ENCODE data around the gene TAX1BP3.

TAX1BP3 gene

GRCh38 chr17:3636154-3636907, 32.0 kb downstream of the TAX1BP3 start, which contains the start of the genes CTNS and SHPK (continued):
- TF ChIP-seq KLF10 (tag by site-specific recombination; IDR thresholded peaks at IDR 0.05): peak; percentile 91
- TF ChIP-seq PRDM1 (tag by site-specific recombination; IDR thresholded peaks at IDR 0.05): no peak
- peak; percentile 90 for TF ChIP-seq ZNF600 (tag by site-specific recombination; IDR thresholded peaks at IDR 0.05)
- no peak for TF ChIP-seq ZNF16 (tag by site-specific recombination; IDR thresholded peaks at IDR 0.05; ENCODE audit: low read depth)
- TF ChIP-seq ZSCAN30 (tag by site-specific recombination; IDR thresholded peaks at IDR 0.05): peak; percentile 86
- TF ChIP-seq, protein P1, sequence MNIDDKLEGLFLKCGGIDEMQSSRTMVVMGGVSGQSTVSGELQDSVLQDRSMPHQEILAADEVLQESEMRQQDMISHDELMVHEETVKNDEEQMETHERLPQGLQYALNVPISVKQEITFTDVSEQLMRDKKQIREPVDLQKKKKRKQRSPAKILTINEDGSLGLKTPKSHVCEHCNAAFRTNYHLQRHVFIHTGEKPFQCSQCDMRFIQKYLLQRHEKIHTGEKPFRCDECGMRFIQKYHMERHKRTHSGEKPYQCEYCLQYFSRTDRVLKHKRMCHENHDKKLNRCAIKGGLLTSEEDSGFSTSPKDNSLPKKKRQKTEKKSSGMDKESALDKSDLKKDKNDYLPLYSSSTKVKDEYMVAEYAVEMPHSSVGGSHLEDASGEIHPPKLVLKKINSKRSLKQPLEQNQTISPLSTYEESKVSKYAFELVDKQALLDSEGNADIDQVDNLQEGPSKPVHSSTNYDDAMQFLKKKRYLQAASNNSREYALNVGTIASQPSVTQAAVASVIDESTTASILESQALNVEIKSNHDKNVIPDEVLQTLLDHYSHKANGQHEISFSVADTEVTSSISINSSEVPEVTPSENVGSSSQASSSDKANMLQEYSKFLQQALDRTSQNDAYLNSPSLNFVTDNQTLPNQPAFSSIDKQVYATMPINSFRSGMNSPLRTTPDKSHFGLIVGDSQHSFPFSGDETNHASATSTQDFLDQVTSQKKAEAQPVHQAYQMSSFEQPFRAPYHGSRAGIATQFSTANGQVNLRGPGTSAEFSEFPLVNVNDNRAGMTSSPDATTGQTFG (tag by site-specific recombination; IDR thresholded peaks at IDR 0.05; ENCODE audit: borderline replicate concordance): no peak
- TF ChIP-seq ZNF24 (tag by site-specific recombination; IDR thresholded peaks at IDR 0.05): peak; percentile 82
- peak; percentile 84 for TF ChIP-seq ZNF704 (tag by site-specific recombination; IDR thresholded peaks at IDR 0.05)
- TF ChIP-seq ZNF132 (tag by site-specific recombination; IDR thresholded peaks at IDR 0.05; ENCODE audit: borderline replicate concordance): no peak
- no peak for TF ChIP-seq ZNF596 (tag by site-specific recombination; IDR thresholded peaks at IDR 0.05)
- TF ChIP-seq ZNF707 (tag by site-specific recombination; IDR thresholded peaks at IDR 0.05): no peak
- no peak for TF ChIP-seq ZNF664 (tag by site-specific recombination; IDR thresholded peaks at IDR 0.05)
- no peak for TF ChIP-seq ZNF510 (tag by site-specific recombination; IDR thresholded peaks at IDR 0.05; ENCODE audit: insufficient replicate concordance)
- TF ChIP-seq, protein P2, sequence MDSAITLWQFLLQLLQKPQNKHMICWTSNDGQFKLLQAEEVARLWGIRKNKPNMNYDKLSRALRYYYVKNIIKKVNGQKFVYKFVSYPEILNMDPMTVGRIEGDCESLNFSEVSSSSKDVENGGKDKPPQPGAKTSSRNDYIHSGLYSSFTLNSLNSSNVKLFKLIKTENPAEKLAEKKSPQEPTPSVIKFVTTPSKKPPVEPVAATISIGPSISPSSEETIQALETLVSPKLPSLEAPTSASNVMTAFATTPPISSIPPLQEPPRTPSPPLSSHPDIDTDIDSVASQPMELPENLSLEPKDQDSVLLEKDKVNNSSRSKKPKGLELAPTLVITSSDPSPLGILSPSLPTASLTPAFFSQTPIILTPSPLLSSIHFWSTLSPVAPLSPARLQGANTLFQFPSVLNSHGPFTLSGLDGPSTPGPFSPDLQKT (IDR thresholded peaks at IDR 0.05; ENCODE audit: borderline replicate concordance, low read depth, low read length): peak; percentile 81; the same call in 1 of the 2 replicates
- TF ChIP-seq ZNF449 (tag by site-specific recombination; IDR thresholded peaks at IDR 0.05): no peak
- TF ChIP-seq GLI4 (tag by site-specific recombination; IDR thresholded peaks at IDR 0.05): no peak
- TF ChIP-seq ZNF155 (tag by site-specific recombination; IDR thresholded peaks at IDR 0.05): no peak
- TF ChIP-seq FEZF1 (tag by site-specific recombination; IDR thresholded peaks at IDR 0.05): no peak
- 0 out of 2 replicates have a peak, but pooled peaks have one; percentile 46 for TF ChIP-seq ZNF391 (tag by site-specific recombination; IDR thresholded peaks at IDR 0.05; ENCODE audit: borderline replicate concordance, low read depth)
- no peak for TF ChIP-seq ZNF302 (tag by site-specific recombination; IDR thresholded peaks at IDR 0.05; ENCODE audit: low read depth)
- TF ChIP-seq BCL11B (tag by site-specific recombination; IDR thresholded peaks at IDR 0.05; ENCODE audit: low read depth): peak; percentile 26; the same call in 1 of the 2 replicates
- no peak for TF ChIP-seq ZSCAN4 (tag by site-specific recombination; IDR thresholded peaks at IDR 0.05)
- no peak for TF ChIP-seq ZNF426 (tag by site-specific recombination; IDR thresholded peaks at IDR 0.05)
- TF ChIP-seq ZNF239 (tag by site-specific recombination; IDR thresholded peaks at IDR 0.05): no peak
- peak; percentile 69 for TF ChIP-seq ZNF629 (tag by site-specific recombination; IDR thresholded peaks at IDR 0.05)
- no peak for TF ChIP-seq ZNF26 (tag by site-specific recombination; IDR thresholded peaks at IDR 0.05)
- no peak for TF ChIP-seq ZNF747 (tag by site-specific recombination; IDR thresholded peaks at IDR 0.05)
- 0 out of 2 replicates have a peak, but pooled peaks have one; percentile 28 for TF ChIP-seq IKZF3 (tag by site-specific recombination; IDR thresholded peaks at IDR 0.05)
- TF ChIP-seq ZNF404 (tag by site-specific recombination; IDR thresholded peaks at IDR 0.05): no peak
- TF ChIP-seq ZNF175 (tag by site-specific recombination; IDR thresholded peaks at IDR 0.05): no peak
- no peak for TF ChIP-seq ZNF621 (tag by site-specific recombination; IDR thresholded peaks at IDR 0.05)
- TF ChIP-seq ZNF530 (tag by site-specific recombination; IDR thresholded peaks at IDR 0.05; ENCODE audit: low read depth): no peak

Measured in HEK293 (cell line).